Esophagus muscularis mucosa (tissue), 3 donors: ENCODE results near the gene ARID1B.

Experiments used
- POLR2A ChIP-seq: fragments of 450-650 bp; IDR thresholded peaks from one replicate; pipeline ENCODE4 v1.6.1; 2017; ENCODE audit warnings: antibody characterized with exemption, moderate library complexity, mild to moderate bottlenecking, low read depth
- TF ChIP-seq, protein P1 (sequence below), 3 experiments: fragments of 200-600 bp in 2 of 3; fragments of 450-650 bp in 1 of 3; sonication (generic) in 2 of 3; IDR thresholded peaks; one replicate each; pipeline ENCODE4 v1.5.1; 2017 to 2019; ENCODE audit warnings: antibody characterized with exemption in 3 of 3, mild to moderate bottlenecking in 2 of 3, moderate library complexity in 1 of 3

DNA sequence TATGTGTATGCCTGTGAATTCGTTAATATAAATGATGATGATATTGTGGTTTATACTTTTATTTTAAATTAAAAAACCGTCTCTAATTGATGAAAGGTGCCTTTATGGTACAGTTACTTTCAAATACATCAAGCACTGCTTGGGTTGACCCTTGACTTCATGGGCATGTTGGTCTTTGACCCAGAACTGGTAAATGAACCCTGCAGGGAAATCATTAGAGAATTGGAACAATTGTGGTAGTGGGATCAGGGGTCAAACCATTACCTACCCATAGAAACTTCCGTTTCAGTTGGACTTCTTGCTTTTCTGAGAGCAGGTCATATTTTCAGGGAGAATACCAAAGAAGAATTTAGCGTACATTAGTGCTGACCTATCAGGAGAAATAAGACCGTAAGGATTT, 288.2 kb downstream of the ARID1B start:
- TF ChIP-seq, protein P1, sequence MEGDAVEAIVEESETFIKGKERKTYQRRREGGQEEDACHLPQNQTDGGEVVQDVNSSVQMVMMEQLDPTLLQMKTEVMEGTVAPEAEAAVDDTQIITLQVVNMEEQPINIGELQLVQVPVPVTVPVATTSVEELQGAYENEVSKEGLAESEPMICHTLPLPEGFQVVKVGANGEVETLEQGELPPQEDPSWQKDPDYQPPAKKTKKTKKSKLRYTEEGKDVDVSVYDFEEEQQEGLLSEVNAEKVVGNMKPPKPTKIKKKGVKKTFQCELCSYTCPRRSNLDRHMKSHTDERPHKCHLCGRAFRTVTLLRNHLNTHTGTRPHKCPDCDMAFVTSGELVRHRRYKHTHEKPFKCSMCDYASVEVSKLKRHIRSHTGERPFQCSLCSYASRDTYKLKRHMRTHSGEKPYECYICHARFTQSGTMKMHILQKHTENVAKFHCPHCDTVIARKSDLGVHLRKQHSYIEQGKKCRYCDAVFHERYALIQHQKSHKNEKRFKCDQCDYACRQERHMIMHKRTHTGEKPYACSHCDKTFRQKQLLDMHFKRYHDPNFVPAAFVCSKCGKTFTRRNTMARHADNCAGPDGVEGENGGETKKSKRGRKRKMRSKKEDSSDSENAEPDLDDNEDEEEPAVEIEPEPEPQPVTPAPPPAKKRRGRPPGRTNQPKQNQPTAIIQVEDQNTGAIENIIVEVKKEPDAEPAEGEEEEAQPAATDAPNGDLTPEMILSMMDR (IDR thresholded peaks at IDR 0.05) = no peak
- TF ChIP-seq POLR2A = no peak
